HCT116 (cell line): ENCODE data around the gene NENF.

ENCODE experiments used
- ATF3 ChIP-seq: IDR thresholded peaks from 2 replicates; pipeline ENCODE4 v1.6.1; 2012
- EGR1 ChIP-seq: IDR thresholded peaks from 2 replicates; pipeline ENCODE4 v1.6.1; 2012; ENCODE audit warnings: low read depth
- EZH2 ChIP-seq: fragments of 200-600 bp; sonication (generic); IDR thresholded peaks from 2 replicates; pipeline ENCODE4 v1.6.1; 2017; ENCODE audit warnings: antibody characterized with exemption, mixed run types
- POLR2A ChIP-seq: IDR thresholded peaks from 2 replicates; pipeline ENCODE4 v1.7.0; 2011; ENCODE audit warnings: borderline replicate concordance; ENCODE audit not compliant: insufficient read depth, insufficient read length; ENCODE audit errors: extremely low read depth
- ZBTB33 ChIP-seq: IDR thresholded peaks from 2 replicates; pipeline ENCODE4 v1.6.1; 2011; ENCODE audit warnings: mild to moderate bottlenecking, low read length, moderate library complexity; ENCODE audit not compliant: insufficient replicate concordance; ENCODE audit errors: extremely low read depth
- ZFX ChIP-seq: fragments of 450-650 bp; IDR thresholded peaks from 2 replicates; pipeline ENCODE4 v1.6.1; 2017
- TF ChIP-seq, protein P1 (sequence below), 3 experiments: fragments of 200-600 bp in 1 of 3; sonication (generic) in 1 of 3; IDR thresholded peaks in 2 of 3; conservative IDR thresholded peaks in 1 of 3; 2 replicates each; pipeline ENCODE4 v1.5.1; 2012 to 2017; ENCODE audit warnings: low read depth in 2 of 3, low read length in 2 of 3, antibody characterized with exemption in 1 of 3, borderline replicate concordance in 1 of 3, control low read depth in 1 of 3, mild to moderate bottlenecking in 1 of 3, mixed read lengths in 1 of 3, mixed run types in 1 of 3, moderate library complexity in 1 of 3; ENCODE audit not compliant: insufficient read depth in 1 of 3

DNA sequence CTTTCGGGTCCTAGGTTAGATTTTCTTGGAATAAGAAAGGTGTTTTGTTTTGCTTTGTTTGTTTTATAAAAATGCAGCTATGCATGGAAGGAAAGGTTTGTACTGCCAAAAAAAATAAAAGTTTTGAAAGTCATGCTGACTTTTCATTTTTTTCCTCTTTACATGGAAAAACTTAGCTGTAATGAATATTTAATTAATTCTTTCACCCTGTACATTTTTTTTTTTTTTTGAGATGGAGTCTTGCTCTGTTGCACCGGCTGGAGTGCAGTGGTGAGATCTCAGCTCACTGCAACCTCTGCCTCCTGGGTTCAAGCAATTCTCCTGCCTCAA, 48.7 kb downstream of the NENF start:
- no peak for TF ChIP-seq ATF3
- TF ChIP-seq, protein P1, sequence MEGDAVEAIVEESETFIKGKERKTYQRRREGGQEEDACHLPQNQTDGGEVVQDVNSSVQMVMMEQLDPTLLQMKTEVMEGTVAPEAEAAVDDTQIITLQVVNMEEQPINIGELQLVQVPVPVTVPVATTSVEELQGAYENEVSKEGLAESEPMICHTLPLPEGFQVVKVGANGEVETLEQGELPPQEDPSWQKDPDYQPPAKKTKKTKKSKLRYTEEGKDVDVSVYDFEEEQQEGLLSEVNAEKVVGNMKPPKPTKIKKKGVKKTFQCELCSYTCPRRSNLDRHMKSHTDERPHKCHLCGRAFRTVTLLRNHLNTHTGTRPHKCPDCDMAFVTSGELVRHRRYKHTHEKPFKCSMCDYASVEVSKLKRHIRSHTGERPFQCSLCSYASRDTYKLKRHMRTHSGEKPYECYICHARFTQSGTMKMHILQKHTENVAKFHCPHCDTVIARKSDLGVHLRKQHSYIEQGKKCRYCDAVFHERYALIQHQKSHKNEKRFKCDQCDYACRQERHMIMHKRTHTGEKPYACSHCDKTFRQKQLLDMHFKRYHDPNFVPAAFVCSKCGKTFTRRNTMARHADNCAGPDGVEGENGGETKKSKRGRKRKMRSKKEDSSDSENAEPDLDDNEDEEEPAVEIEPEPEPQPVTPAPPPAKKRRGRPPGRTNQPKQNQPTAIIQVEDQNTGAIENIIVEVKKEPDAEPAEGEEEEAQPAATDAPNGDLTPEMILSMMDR (IDR thresholded peaks at IDR 0.05 in 2 of 3, conservative IDR thresholded peaks at IDR 0.05 in 1 of 3; ENCODE audit: borderline replicate concordance in 1 of 3, insufficient read depth in 1 of 3, low read depth in 2 of 3, low read length in 2 of 3) = no peak
- no peak for TF ChIP-seq ZFX
- TF ChIP-seq EGR1 = no peak
- no peak for TF ChIP-seq POLR2A
- TF ChIP-seq ZBTB33 = no peak
- no peak for TF ChIP-seq EZH2
